Osteoblast (primary cell): Measurements from ENCODE around the gene CCDC192. TPM values are rescaled to one million over a fixed set of nuclear protein-coding genes. Genes with fewer than 3 reads are reported as not detected.
A peak's percentile ranks its signal among the peaks of the same experiment; 100 is the strongest.

Experiments used
- DNase-seq: peaks from one replicate; pipeline ENCODE4 v3.0.0; 2011; ENCODE audit warnings: low spot score, mixed read lengths; ENCODE audit not compliant: insufficient read length; ENCODE audit errors: missing footprints
- H2AFZ ChIP-seq: 2 replicates; pipeline ENCODE4 v1.6.0; 2011; ENCODE audit warnings: mild to moderate bottlenecking, low read length
- H3K27ac ChIP-seq: 2 replicates; pipeline ENCODE4 v1.5.1; 2011; ENCODE audit warnings: mild to moderate bottlenecking, low read depth, low read length, moderate library complexity
- H3K27me3 ChIP-seq: 2 replicates; pipeline ENCODE4 v1.6.0; 2012; ENCODE audit warnings: mild to moderate bottlenecking, control low read depth, inconsistent platforms, low read length, moderate library complexity; ENCODE audit not compliant: insufficient read depth
- H3K36me3 ChIP-seq: 2 replicates; pipeline ENCODE4 v1.5.1; 2011; ENCODE audit warnings: mild to moderate bottlenecking, low read length, control low read depth, moderate library complexity; ENCODE audit not compliant: insufficient read depth
- H3K4me1 ChIP-seq: 2 replicates; pipeline ENCODE4 v1.5.1; 2011; ENCODE audit warnings: mild to moderate bottlenecking, low read length, control low read depth, moderate library complexity; ENCODE audit not compliant: insufficient read depth
- H3K4me2 ChIP-seq: 2 replicates; pipeline ENCODE4 v1.6.0; 2011; ENCODE audit warnings: mild to moderate bottlenecking, low read length; ENCODE audit not compliant: insufficient read depth
- H3K4me3 ChIP-seq: fragments of 200-600 bp; sonication (generic); 3 replicates; pipeline ENCODE4 v1.5.1; 2012; ENCODE audit warnings: mild to moderate bottlenecking, low read length, inconsistent platforms; ENCODE audit not compliant: insufficient read depth
- H3K79me2 ChIP-seq: 2 replicates; pipeline ENCODE4 v1.6.0; 2012; ENCODE audit warnings: mild to moderate bottlenecking, low read length, control low read depth, inconsistent platforms; ENCODE audit not compliant: insufficient read depth
- H3K9me3 ChIP-seq: 2 replicates; pipeline ENCODE4 v1.5.1; 2011; ENCODE audit warnings: low read depth, low read length, control low read depth
- H4K20me1 ChIP-seq: 2 replicates; pipeline ENCODE4 v1.6.0; 2012; ENCODE audit warnings: mild to moderate bottlenecking, low read length, control low read depth; ENCODE audit not compliant: insufficient read depth
- total RNA-seq: library from RNA; depleted of rRNA; stranded (reverse); fragments of >200 nt; gene quantifications from 2 replicates; pipeline ENCODE4 v1.2.3, GENCODE V29; 2012
- TF ChIP-seq, protein P1 (sequence below): IDR thresholded peaks from 2 replicates; pipeline ENCODE4 v1.5.1; 2011; ENCODE audit warnings: mild to moderate bottlenecking, low read depth, low read length, moderate library complexity; ENCODE audit errors: extremely low read depth

CCDC192 gene
- total RNA-seq, 1 donor, result not detected

DNA sequence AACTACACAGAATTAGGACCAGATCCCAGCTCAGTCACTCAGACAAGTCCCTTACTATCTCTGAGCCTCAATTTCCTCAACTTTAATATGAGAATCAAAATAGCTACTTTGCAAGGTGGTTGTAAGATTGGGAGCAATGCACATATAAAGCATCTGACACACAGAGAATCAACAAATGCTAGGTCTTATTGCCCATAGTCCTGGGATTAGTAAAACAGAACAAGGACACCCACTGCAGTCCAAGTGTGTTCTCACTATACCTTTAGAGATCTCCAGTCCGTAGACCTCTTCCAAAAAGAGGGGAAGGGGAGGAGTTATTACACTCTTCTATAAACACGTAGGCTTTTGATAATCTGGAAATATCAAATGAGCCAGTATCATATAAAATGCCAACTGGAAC is 190.0 kb downstream of the CCDC192 start:
- DNase-seq, result no peak
- no peaks in the 10 kb centered on the region for H3K4me1 ChIP-seq
- H4K20me1 ChIP-seq, result no peaks in the 10 kb centered on the region
- H3K4me3 ChIP-seq, result no peak overlapping the region
- no peaks in the 10 kb centered on the region for H3K79me2 ChIP-seq
- no peak overlapping the region for H3K27ac ChIP-seq
- H3K4me2 ChIP-seq, result peak overlapping the region; percentile 35
- no peak overlapping the region for H2AFZ ChIP-seq
- H3K27me3 ChIP-seq, result no peaks in the 10 kb centered on the region
- H3K9me3 ChIP-seq, result no peaks in the 10 kb centered on the region
- no peaks in the 10 kb centered on the region for H3K36me3 ChIP-seq
- TF ChIP-seq, protein P1, sequence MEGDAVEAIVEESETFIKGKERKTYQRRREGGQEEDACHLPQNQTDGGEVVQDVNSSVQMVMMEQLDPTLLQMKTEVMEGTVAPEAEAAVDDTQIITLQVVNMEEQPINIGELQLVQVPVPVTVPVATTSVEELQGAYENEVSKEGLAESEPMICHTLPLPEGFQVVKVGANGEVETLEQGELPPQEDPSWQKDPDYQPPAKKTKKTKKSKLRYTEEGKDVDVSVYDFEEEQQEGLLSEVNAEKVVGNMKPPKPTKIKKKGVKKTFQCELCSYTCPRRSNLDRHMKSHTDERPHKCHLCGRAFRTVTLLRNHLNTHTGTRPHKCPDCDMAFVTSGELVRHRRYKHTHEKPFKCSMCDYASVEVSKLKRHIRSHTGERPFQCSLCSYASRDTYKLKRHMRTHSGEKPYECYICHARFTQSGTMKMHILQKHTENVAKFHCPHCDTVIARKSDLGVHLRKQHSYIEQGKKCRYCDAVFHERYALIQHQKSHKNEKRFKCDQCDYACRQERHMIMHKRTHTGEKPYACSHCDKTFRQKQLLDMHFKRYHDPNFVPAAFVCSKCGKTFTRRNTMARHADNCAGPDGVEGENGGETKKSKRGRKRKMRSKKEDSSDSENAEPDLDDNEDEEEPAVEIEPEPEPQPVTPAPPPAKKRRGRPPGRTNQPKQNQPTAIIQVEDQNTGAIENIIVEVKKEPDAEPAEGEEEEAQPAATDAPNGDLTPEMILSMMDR, result no peak

DNA sequence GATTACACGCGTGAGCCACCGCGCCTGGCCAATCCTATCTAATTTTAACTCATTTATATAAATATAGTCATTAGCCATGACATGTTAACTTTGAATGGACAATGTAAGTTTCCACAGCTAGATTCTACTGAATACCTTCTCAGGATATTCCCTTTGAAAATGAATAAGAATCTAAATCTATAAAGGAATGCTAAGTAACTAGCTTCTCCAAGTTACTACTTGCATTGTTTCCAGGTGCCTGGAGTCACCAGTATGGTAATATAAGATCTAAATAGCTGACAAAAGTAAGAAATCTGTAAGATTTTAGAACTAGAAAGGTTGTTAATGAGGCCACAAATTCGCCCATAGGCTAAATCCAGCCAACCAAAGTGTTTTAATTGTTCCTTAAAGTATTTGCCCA is 191.3 kb downstream of the CCDC192 start:
- no peaks in the 10 kb centered on the region for H3K9me3 ChIP-seq
- H3K36me3 ChIP-seq, result no peaks in the 10 kb centered on the region
- no peak overlapping the region for H3K4me2 ChIP-seq
- TF ChIP-seq, protein P1, result no peak
- no peak overlapping the region for H3K27ac ChIP-seq
- H4K20me1 ChIP-seq, result no peaks in the 10 kb centered on the region
- peaks cover 6% of the 10 kb centered on the region for H3K4me1 ChIP-seq
- no peak overlapping the region for H3K4me3 ChIP-seq
- DNase-seq, result no peak
- H2AFZ ChIP-seq, result no peak overlapping the region
- H3K27me3 ChIP-seq, result no peaks in the 10 kb centered on the region
- H3K79me2 ChIP-seq, result no peaks in the 10 kb centered on the region

DNA sequence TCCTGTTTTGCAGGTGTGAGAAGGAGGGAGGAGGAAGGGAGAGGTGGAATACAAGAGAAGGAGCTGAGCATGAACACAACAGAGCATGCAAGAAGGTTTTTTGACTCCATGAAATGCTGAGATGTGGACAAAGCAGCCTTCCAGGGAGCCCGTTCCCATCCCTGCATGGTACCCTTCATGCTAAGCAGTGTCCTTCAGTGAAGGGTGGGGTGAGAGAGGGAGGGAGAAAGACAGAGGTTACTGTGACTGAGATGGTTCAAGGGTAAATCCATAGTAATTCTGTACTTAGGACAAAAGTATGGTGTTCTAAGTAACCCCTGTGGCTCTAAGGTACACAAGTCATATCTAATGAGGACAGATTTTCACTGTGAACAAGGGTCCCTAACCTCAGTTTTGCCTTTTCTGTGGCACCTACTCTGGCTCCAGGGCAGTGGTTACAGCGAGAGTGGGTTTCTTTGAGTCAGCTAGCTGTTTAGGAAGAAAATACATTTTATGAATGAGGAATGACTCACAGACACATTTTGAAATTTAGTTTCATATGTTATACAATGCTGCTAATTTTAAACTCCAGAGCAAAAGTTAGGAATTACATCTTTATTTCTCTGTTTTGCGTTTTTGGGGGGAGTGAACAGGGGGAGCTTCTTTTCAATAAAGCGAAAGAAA is 195.5 kb downstream of the CCDC192 start:
- no peaks in the 10 kb centered on the region for H3K36me3 ChIP-seq
- H3K4me1 ChIP-seq, result peaks cover 6% of the 10 kb centered on the region
- H3K27me3 ChIP-seq, result no peaks in the 10 kb centered on the region
- peak overlapping the region; percentile 28 for H3K4me2 ChIP-seq
- H3K79me2 ChIP-seq, result no peaks in the 10 kb centered on the region
- H3K27ac ChIP-seq, result no peak overlapping the region
- no peak overlapping the region for H3K4me3 ChIP-seq
- TF ChIP-seq, protein P1, result no peak
- peak; percentile 37 for DNase-seq
- peak overlapping the region; percentile 18 for H2AFZ ChIP-seq
- H3K9me3 ChIP-seq, result no peaks in the 10 kb centered on the region
- H4K20me1 ChIP-seq, result no peaks in the 10 kb centered on the region

DNA sequence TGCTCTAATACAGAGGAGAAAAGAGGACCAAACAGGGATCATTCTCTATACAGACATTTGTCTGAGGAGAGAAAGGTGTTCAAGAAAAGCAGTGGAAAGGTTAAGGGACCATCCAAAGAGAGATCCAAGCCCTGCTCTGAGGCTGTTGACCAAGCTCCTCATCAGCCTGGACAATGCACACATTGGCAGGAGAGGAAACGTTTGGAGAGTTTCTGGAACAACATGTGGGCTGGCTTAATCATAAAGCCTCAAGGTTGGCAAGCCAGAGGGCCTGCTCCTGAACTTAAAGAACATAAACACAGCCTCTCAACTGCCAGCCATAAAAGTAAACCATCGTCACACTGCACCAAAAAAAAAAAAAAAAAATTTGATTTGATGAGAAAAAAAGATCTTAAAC is 196.0 kb downstream of the CCDC192 start:
- H3K4me3 ChIP-seq, result no peak overlapping the region
- peaks cover 6% of the 10 kb centered on the region for H3K4me1 ChIP-seq
- TF ChIP-seq, protein P1, result no peak
- H4K20me1 ChIP-seq, result no peaks in the 10 kb centered on the region
- H3K4me2 ChIP-seq, result peak overlapping the region; percentile 28
- H3K36me3 ChIP-seq, result no peaks in the 10 kb centered on the region
- no peak for DNase-seq
- H3K9me3 ChIP-seq, result no peaks in the 10 kb centered on the region
- H2AFZ ChIP-seq, result no peak overlapping the region
- no peaks in the 10 kb centered on the region for H3K27me3 ChIP-seq
- H3K27ac ChIP-seq, result no peak overlapping the region
- H3K79me2 ChIP-seq, result no peaks in the 10 kb centered on the region
